GM12864 (cell line): ENCODE data around the gene USP10.

Experiments
- DNase-seq: peaks from one replicate; pipeline ENCODE4 v3.0.0-alpha.2; 2011; ENCODE audit warnings: low read depth
- H3K4me3 ChIP-seq: 2 replicates; pipeline ENCODE4 v1.5.1; 2011; ENCODE audit warnings: mild to moderate bottlenecking, low read depth, low read length, control low read depth
- CTCF ChIP-seq: IDR thresholded peaks from 2 replicates; pipeline ENCODE4 v1.5.1; 2011; ENCODE audit warnings: low read depth, mild to moderate bottlenecking, moderate library complexity, low read length, control low read depth, inconsistent platforms; ENCODE audit errors: missing control alignments

The USP10 gene

DNA sequence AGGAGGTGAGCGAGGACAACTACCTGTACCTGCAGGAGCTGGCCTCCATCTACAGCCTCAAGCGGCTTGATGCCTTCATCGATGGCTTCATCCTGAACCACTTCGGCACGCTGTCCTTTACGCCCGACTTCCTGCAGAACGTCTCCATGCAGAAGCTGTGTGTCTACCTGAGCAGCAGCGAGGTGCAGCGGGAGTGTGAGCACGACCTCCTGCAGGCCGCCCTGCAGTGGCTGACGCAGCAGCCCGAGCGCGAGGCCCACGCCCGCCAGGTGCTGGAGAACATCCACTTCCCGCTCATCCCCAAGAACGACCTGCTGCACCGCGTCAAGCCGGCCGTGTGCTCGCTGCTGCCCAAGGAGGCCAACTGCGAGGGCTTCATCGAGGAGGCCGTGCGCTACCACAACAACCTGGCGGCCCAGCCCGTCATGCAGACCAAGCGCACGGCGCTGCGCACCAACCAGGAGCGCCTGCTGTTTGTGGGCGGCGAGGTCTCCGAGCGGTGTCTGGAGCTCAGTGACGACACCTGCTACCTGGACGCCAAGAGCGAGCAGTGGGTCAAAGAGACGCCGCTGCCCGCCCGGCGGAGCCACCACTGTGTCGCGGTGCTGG, 42.5 kb upstream of the USP10 start:
- no peak overlapping the region for H3K4me3 ChIP-seq
- DNase-seq: no peak

DNA sequence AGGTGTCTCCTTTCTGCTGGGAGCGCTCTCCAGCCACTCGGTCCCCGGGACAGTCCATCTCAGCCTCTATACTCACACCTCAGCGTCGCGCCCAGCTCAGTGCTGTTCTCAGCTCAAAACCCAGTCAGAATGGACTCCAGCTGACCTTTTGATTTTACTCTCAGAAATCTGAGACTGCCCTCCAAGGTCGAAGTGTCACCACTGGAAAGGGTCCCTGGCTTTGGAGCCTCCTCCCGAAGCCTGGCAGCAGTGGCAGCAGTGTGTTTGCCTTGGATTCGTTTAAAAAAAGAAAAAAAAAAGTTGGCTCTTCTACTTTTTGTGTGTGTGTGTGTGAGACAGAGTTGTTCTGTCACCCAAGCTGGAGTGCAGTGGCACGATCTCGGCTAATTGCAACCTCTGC, 41.1 kb upstream of the USP10 start:
- TF ChIP-seq CTCF: no peak
- H3K4me3 ChIP-seq: no peak overlapping the region
- no peak for DNase-seq

More for the DNA sequence above, 42.5 kb upstream of the USP10 start:
- no peak for TF ChIP-seq CTCF

GRCh38 chr16:84659656-84660300, 40.0 kb upstream of the USP10 start:
- no peak for TF ChIP-seq CTCF
- H3K4me3 ChIP-seq: no peak overlapping the region
- no peak for DNase-seq

- no peak for TF ChIP-seq CTCF
- DNase-seq: no peak
- H3K4me3 ChIP-seq: no peak overlapping the region
These were observed 38.8 kb upstream of the USP10 start for GRCh38 chr16:84660973-84661372.

GRCh38 chr16:84661418-84662060, 38.3 kb upstream of the USP10 start:
- TF ChIP-seq CTCF: no peak
- H3K4me3 ChIP-seq: no peak overlapping the region
- DNase-seq: no peak

- no peak for DNase-seq
- H3K4me3 ChIP-seq: no peak overlapping the region
- no peak for TF ChIP-seq CTCF
These were observed 37.3 kb upstream of the USP10 start for GRCh38 chr16:84662471-84662870.
